ENCODE results near the gene CDKL4.
"Not testable (repeated sequence)": the region's sequence is repeated elsewhere in the genome, so short reads cannot be mapped to it uniquely, and the experiment has no call there.

The CDKL4 gene

DNA sequence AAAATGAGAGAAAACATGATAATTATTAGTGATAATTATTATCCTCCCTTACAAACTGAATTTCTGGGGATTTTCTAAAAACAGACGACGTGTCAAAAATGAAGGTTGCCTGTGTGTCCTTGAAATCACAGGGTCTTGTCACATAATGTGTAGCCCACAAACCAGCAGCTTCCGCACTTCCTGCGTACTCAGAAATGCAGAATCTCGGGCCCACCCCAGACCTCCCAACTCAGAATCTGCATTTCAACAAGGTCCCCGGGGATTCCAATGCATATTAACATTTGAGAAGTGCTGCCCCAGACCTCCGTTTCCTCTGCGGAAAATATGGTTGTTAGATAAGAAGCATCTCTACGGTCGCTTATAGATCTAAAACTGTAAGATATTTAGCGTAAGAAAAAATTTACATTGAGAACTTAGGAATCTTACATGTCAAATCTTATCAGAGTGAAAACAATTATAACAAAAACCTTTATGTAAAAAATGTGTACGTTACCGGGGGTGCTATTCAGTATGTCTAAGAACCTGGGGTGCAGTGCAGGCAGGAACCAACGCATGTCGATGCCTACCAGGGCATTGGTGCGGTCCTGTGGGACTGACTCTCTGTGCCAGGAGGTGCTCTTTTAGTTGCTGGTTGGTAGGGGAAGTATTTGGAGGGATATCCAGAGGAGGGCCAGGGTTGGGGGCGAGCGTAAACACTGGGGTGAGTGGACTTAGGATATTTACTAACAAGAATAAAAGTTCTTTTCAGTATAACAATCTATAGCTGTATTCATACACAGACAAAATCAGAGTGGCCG is 15.2 kb downstream of the CDKL4 start:
- no peak for FAIRE-seq

DNA sequence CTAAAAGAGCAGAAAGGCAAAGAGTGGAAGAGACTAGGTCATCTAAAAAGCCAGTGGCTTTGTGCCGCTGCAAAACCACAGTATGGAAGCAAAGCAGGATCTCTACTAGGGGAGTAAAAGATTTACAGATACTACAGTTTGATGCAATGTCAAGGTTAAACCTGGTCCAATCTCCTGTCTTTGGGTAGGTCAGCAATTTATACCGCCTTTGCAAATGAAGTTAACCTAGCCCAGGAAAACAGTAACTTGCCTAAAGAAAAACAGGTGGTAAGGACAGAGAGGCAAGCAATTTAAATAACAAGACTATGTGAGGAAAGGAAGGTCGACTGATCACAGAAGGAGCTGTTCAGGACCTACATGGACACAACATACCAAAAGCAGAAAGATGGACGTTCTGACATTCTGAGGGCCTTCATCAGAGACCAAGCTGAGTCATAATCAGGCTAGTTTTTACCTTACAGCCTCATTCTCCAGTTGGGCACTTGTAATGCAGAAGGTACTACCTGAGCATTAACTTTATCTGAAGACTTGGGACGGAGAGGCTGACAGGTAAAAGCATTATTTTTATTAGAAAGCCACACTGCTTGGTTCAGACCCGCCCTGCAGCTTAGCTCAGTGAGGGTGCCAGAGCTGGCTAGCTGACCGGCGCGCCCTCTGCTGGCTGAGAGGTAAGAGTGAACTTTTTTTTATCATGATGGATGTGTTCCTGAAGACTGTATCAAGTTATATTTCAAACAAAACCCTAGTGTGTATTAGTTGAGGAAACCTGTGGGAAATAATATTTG is 15.9 kb downstream of the CDKL4 start:
- peak; percentile 95 for FAIRE-seq

DNA sequence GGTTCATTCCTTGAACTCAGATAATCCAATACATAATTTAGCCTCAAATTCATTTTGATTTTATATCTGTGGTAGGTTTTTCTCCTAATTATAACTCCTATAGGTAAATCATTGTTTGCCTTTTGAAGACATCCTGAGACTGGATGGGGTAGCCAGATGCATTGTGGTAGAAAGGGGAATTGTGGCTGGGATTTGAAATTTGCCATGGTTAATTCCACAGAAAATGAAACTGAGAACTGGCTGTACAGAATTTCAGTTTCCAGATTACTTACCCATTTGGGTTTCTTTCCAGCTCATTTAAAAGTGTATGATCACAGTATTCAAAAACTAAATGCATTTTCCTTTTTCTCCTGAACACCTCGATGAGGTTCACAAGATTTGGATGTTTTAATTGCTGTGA is 18.2 kb downstream of the CDKL4 start:
- no peak for FAIRE-seq

DNA sequence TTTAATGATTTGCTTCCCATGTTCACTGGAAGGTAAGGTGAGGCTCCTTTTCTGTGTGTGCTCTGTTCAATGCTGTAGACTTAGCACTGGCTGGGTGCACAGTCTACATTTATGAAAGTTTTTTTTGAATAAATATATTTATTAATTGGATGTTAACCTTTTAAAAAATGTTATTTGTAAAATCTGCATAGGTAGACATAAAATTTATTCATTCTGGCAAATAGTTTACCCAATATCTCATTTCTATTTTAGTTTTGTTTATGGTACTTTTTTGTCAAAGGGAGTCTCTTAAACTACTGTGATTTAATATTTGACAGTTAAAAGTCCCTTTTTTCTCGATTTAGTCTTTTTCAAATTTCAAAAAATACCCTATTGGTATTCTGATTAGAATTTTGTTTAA is 19.9 kb downstream of the CDKL4 start:
- peak; percentile 36 for FAIRE-seq

DNA sequence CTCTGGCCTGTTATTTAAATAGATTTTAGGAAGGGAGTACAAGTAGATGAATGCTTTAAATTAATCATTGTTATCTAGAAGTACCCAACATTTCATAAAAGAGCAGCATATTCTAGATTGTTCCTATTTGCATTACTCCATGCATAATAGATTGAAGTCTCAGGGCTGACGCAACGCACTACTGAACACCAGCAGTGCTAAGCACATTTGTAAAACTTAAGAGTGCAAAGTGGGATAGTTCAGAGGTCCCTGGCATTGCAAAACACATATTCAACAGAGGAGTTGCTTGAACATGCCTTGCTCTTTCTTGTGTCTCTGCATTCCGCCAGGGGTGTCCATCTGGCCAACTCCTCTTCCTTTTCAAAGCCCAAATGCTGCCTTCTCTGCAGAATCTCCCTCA is 22.3 kb downstream of the CDKL4 start:
- no peak for FAIRE-seq

DNA sequence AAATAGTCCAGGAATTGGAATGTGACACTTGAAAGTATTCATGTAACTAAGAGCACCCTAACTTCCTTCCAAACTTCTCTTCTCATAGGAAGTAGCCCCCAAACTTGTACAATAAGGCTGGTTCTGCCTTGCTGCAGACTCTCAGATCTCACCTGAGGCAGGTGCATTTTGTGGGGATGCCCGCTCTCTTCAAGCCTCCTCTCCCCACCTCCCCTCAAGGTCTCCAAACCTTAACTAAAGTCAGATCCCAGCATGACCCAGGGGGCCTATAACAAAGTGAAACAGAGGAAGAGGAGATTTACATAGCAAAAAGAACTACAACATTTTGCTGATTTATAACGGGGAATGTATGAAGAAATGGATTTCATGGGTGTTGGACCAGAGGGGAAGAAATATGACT is 23.6 kb downstream of the CDKL4 start:
- FAIRE-seq = no peak

DNA sequence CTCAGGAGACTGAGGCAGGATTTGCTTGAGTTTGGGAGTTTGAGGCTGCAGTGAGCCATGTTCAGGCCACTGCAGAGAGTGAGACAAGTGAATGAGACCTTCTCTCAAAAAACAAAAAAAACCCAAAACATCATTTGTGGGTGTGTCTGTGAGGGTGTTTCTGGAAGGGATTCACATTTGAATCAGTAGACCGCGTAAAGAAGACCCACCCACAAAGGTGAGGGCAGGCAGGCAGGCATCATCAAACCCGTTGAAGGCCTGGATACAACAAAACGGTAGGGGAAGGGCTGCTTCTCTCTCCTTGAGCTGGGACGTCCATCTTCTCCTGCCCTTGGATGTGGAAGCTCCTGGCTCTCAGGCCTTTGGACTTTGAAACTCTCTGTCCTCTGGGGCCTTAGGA is 25.4 kb downstream of the CDKL4 start:
- FAIRE-seq = no peak

DNA sequence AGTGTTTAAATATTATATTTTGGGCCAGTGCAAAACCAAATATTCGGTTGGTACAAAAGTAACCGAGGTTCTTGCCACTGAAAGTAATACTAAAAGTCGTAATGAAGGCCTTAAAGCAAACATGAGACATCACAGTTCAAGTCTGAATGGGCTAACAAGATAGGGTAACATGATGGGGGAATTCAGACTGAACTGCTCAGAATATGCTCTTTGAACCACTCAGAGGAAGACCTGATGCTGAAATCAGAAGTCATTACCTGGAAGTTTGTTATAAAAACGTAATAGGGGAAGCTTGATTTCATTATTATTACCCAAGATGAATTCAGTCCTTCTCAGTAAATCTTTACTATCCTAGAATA is 26.6 kb downstream of the CDKL4 start:
- FAIRE-seq = no peak

DNA sequence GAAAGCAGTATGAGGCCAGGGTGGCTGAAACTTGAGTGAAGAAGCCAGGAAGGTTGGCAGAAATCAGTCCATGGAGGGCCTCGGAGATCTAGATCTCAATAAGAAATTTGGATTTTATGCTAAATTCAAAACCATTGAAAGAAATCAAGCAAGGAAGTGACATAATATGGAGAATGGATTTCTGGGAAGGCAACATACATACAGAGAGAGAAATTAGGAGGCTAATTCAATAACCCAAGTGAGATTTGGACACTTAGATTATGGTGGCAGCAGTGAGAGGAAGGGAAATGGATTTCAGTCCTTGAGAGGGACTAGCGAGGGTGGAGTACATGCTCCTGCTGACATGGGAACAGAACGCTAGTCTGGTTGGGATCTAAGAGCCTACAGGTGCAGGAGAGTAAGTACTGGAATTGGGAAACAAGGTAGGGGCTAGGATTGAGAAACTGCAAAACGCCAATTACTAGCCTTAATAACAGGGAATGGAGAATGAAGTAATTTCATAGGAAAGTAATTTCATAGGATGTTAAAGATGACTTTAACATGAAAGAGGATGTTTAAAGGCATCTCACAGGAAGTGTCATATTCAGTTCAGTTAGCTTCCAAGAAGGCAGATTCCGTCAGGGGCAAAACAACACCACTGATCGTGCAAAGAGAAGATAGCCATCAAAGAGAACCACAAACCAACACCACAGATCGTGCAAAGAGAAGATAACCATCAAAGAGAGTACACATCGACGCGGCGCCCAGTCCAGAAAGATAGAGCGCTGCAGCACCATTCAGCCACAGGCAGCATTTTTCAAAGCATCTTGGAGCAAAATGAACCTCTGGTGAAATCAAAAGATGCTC is 27.2 kb downstream of the CDKL4 start:
- FAIRE-seq = no peak

DNA sequence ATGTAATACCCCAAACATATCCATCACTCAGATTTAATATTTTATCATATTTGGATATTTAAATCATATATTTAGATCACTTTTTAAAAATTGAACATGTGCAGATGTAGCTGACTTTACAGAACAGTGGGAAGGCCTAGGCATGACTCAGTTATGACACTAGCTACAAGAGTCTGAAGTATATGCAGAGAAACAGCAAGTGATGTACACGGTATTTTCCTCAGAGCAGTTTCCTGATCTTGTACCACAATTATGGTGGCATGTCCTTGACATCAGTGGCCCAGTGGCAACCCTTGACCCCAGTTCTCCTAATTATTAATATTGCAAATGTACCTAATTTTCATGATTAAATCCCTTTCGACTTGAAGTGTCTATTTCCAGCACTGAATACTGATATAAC is 28.2 kb downstream of the CDKL4 start:
- FAIRE-seq = no peak

DNA sequence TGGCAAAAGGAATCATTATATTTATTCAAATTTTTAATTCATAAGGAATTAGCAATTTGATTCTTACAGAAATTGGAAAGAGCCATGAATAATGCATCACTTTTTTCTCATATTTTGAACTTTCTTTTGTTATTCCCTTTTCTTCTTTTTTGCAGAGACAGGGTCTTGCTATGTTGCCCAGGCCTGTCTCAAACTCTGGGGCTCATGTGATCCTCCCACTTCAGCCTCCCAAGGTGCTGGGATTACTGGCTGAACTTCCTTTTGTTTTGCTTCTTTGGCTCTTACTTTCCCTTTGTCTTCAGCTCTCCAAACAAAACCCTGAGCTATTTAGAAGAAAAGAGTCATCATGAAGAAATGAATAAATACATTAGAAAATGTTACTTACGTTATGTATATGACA is 30.8 kb downstream of the CDKL4 start:
- FAIRE-seq = no peak

DNA sequence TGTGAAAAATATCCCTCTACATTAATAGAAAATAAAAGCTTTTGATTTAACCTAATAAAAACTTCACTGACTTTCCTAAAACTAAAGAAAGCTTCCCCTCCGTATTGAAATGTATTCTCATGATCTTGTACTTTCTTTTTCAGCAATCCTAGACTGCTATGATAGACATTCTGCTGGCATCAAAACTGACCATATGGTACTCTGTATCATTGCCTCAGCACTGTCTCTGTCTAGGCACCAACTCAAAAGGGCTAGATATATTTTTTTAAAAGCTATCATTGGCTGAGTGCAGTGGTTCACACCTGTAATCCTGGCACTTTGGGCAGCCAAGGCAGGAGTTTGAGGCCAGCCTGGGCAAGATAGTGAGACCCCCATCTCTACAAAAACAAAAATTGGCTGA is 32.9 kb downstream of the CDKL4 start:
- FAIRE-seq = no peak

DNA sequence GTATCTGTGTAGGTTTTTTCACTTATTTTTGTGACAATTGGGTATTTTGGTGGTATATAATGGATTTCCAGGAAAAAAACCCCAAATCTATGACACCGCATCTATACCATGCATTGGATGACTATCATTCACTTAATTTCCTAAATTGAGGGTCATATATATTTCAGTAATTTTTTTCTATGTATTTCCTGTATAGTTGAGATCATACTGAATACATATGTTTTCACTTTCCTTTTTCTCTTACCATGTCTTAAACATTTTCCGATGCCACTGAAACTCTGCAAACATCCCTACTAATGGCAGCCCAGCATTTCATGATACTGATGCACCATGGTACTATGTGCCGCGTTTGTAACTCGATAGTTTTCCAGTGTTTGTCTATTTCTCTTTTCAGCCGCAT is 40.4 kb downstream of the CDKL4 start:
- no peak for FAIRE-seq

DNA sequence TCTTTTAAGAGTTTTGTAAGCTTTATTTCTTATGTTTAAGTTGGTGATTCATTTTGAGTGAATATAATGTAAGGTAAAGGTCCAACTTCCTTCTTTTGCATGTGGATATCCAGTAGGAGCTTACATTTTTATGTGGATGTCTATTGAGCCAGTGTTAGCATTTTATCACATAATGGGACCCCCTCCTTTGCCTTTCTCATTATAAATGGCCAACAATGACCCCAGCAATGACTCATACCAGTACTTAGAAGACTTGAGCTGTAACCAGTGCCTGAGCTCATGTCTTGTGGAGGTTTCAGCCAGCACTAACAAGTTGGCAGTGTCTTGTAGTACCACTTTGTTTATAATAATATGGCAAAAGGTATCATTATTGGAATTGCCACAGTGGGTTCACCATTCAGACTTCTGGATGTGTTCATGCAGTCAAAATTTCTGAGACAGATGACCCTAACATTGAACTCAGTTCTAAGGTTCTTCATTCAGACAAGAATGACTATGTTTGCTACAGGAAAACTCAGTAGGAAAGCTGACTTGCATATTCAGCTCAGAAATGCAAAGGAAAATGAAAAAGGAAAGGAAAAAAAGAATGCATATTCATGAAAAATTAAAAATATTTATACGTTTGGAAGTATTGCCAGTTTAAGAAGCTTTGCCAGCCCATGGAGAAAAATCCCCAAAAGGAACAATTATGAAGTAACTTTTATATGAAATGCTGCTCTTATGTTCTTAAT is 41.0 kb downstream of the CDKL4 start:
- no peak for FAIRE-seq

DNA sequence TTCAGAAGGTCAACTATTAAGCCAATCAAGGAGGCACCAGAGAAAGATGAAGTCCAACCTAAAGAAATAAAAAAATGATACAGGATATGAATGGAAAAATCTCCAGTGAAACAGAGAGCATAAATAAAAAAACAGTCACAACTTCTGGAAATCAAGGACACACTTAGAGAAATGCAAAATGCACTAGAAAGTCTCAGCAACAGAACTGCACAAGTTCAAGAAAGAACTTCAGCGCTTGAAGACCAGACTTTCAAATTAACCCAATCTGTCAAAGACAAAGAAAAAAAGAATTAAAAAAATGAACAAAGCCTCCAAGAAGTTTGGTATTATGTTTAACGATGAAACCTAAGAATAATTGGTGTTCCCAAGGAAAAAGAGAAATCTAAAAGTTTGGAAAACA is 46.8 kb downstream of the CDKL4 start:
- not testable (repeated sequence) for FAIRE-seq

DNA sequence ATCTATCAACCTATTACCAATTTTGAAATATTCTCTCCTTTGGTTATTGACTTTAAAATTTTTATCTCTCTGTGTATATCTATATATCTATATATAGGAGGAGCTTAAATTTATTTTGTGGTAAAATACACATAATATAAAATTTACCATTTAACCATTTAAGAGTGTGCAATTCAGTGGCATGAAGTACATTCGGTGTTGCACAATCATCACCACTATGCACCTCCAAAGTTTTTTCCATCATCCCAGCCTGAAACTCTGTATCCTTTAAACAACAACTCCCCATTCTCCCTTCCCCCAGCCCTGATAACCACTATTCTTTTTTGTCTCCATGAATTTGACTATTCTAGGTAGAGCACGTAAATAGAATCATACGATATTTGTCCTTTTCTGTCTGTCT is 49.1 kb downstream of the CDKL4 start:
- FAIRE-seq = no peak

DNA sequence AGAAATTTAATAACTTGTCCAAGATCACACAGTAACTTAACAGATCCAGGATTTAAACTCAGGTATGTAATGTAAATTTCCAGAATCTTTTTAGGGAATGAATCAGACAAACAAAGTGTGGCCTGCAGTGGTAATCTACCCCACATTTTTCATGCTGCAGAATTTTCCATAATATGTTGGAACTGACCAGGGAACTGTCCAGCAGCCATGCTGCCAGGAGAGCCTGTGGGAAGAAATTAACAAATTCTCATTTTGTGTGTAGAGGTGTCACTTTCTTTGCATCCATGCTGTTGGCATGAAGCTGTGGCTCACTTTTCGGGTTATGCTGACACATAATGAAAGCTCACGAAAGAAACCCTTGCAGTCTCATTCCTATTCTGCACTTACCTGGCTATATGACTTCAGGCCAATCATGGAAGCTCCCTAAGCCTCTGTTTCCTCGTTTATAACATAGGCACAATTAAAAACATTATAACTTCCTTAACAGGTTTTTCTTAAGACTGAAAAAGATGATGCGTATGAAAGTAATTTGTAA is 54.7 kb downstream of the CDKL4 start:
- FAIRE-seq = no peak

DNA sequence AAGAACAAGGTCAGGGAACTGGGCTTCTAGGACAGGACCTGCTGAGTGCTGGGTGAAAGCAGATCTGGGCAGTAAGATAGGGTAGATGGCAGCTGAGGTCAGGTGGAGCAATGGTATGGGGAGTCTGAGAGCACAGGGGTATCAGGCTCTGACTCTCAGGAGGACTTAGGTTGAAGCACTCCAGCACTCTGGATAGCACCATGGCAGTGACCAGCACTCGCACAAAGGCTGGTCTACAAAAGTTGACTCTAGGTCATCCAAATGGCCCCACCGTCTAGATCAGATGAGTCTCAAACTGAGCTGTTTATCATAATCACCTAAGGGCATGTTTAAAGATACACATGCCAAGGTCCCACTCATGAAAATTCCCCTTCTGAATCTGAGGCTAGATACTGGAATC is 60.1 kb downstream of the CDKL4 start:
- no peak for FAIRE-seq

DNA sequence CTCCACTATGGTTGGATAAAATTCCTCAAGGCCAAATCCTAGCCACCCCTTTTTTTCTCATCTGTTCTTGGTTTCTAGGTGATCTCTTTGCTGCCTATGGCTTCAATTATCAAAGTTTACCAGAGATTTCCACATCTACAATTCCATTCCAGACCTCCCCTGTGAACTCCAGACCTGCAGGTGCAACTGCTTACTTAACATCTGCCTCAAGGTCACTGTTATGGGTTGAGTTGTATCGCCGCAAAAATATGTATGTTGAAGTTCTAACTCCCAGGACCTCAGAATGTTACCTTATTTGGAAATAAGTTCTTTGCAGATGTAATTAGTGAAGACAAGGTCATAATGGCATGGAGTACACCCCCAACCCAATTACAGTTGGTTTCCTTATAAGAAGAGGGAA is 62.5 kb downstream of the CDKL4 start:
- no peak for FAIRE-seq

DNA sequence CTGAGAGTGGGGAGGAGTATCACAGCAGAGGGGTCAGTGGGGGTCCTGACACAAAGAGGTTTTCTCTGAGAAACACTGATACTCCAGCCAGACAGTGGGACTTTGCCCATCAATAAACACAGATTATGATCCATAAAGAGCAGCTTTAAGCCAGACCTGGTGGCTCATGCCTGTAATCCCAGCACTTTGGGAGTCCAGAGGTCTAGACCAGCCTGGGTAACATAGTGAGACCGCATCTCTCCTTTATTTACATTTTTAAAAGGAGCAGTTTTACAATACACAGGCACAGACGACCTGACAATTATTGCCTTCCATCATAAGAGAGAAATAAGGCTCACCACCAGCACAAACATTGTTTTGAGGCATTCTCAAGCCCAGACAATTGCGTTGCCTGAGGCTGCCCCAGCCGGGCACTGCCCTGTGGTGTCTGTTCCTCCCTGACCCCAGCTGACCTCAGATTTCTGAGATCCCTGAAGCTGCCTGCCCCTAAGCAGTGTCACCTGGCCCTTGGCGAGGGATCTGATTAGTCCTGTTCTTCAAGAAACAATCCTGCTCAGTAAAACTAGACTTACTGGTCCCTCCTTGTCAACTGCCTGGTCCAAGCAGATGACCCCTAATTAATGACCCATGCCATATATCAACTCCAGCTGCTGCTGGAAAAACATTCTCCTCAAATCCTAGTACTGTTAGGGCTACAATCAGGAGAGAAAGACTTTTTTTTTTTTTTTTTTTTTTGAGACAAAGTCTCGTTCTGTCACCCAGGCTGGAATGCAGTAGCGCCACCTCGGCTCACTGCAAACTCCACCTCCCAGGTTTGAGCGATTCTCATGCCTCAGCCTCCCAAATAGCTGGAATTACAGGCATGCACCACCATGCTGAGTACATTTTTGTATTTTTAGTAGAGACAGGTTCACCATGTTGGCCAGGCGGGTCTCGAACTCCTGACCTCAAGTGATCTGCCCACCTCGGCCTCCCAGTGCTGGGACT is 63.5 kb downstream of the CDKL4 start:
- no peak for FAIRE-seq

DNA sequence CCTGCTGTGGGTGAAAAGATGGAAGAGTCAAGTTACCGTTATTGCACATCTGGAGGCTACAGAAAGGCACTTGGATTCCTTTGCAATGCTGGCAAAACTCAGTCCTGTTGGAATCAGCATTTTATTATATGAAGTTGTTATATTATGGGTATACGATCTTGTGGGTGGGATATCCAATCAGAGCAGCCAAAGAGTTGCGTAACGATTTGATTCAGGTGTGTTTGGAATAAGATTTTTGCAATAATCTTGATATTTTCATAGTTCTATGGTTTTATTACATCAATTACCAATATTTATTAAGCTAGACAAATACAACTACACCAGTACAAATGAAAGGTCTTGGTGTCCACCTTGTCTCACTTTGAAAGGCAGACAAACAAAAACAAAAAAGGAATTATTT is 65.0 kb downstream of the CDKL4 start:
- no peak for FAIRE-seq
